PFSK-1 (cell line): Measurements from ENCODE around the gene RHOT2.

Source experiments
- FOXP2 ChIP-seq: optimal IDR thresholded peaks from 2 replicates; pipeline ENCODE3; 2011; ENCODE audit warnings: borderline replicate concordance, control low read depth, inconsistent platforms; ENCODE audit not compliant: insufficient read depth; ENCODE audit errors: extremely low read length, extremely low read depth
- POLR2AphosphoS5 ChIP-seq: IDR thresholded peaks from 2 replicates; pipeline ENCODE4 v1.6.1; 2012; ENCODE audit warnings: low read depth, mild to moderate bottlenecking, control low read depth, low read length, moderate library complexity
- SIN3A ChIP-seq: IDR thresholded peaks from 2 replicates; pipeline ENCODE4 v1.6.1; 2012; ENCODE audit warnings: mild to moderate bottlenecking, low read length, moderate library complexity, borderline replicate concordance; ENCODE audit not compliant: insufficient read depth
- TAF1 ChIP-seq: IDR thresholded peaks from 2 replicates; pipeline ENCODE4 v1.6.1; 2012; ENCODE audit warnings: low read length, control low read depth, borderline replicate concordance; ENCODE audit not compliant: insufficient read depth
- TF ChIP-seq, protein P1 (sequence below), 2 experiments: IDR thresholded peaks; 2 replicates each; pipeline versions ENCODE4 v1.6.1 to v1.8.0; 2011 to 2012; ENCODE audit warnings: low read depth in 2 of 2, low read length in 2 of 2, control low read depth in 1 of 2, inconsistent platforms in 1 of 2, mild to moderate bottlenecking in 1 of 2, moderate library complexity in 1 of 2; ENCODE audit not compliant: insufficient read depth in 1 of 2

RHOT2 gene

DNA sequence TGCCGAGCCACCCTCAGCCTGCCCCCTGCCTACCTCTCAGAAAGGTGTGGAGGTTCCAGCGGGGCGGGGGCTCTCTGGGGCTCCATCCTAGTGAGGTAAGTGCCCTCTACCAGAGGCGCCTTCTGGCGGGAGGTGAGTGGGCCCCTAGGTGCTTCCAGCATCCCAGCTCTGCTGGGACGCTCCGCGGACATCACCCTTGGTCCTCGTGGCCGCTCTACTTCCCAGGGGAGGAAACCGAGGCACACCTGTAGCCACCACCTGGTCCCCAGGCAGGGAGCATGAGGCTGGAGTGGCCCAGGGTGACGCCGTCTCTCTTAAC is 24.9 kb upstream of the RHOT2 start:
- TF ChIP-seq SIN3A: no peak
- no peak for TF ChIP-seq POLR2AphosphoS5
- TF ChIP-seq TAF1: no peak
- no peak for TF ChIP-seq FOXP2
- TF ChIP-seq, protein P1, sequence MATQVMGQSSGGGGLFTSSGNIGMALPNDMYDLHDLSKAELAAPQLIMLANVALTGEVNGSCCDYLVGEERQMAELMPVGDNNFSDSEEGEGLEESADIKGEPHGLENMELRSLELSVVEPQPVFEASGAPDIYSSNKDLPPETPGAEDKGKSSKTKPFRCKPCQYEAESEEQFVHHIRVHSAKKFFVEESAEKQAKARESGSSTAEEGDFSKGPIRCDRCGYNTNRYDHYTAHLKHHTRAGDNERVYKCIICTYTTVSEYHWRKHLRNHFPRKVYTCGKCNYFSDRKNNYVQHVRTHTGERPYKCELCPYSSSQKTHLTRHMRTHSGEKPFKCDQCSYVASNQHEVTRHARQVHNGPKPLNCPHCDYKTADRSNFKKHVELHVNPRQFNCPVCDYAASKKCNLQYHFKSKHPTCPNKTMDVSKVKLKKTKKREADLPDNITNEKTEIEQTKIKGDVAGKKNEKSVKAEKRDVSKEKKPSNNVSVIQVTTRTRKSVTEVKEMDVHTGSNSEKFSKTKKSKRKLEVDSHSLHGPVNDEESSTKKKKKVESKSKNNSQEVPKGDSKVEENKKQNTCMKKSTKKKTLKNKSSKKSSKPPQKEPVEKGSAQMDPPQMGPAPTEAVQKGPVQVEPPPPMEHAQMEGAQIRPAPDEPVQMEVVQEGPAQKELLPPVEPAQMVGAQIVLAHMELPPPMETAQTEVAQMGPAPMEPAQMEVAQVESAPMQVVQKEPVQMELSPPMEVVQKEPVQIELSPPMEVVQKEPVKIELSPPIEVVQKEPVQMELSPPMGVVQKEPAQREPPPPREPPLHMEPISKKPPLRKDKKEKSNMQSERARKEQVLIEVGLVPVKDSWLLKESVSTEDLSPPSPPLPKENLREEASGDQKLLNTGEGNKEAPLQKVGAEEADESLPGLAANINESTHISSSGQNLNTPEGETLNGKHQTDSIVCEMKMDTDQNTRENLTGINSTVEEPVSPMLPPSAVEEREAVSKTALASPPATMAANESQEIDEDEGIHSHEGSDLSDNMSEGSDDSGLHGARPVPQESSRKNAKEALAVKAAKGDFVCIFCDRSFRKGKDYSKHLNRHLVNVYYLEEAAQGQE (IDR thresholded peaks at IDR 0.05; ENCODE audit: insufficient read depth in 1 of 2, low read depth in 2 of 2, low read length in 2 of 2): no peak

DNA sequence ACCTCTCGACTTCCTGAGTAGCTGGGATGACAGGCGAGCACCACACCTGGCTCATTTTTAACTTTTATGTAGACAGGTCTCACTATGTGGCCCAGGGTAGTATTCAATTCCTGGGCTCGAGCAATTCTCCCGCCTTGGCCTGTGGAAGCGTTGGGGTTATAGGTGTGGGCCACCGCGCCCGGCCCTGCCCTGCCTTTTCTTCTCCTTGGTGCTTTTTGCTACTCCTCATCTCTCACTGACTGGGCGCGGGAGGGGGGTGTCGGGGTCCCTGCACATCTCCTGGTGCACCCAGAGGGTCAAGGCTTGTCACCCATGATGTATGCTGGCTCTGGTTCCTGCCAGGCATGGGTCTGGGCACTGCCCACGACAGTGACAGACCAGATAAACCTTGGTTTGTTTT is 23.4 kb upstream of the RHOT2 start:
- no peak for TF ChIP-seq SIN3A

DNA sequence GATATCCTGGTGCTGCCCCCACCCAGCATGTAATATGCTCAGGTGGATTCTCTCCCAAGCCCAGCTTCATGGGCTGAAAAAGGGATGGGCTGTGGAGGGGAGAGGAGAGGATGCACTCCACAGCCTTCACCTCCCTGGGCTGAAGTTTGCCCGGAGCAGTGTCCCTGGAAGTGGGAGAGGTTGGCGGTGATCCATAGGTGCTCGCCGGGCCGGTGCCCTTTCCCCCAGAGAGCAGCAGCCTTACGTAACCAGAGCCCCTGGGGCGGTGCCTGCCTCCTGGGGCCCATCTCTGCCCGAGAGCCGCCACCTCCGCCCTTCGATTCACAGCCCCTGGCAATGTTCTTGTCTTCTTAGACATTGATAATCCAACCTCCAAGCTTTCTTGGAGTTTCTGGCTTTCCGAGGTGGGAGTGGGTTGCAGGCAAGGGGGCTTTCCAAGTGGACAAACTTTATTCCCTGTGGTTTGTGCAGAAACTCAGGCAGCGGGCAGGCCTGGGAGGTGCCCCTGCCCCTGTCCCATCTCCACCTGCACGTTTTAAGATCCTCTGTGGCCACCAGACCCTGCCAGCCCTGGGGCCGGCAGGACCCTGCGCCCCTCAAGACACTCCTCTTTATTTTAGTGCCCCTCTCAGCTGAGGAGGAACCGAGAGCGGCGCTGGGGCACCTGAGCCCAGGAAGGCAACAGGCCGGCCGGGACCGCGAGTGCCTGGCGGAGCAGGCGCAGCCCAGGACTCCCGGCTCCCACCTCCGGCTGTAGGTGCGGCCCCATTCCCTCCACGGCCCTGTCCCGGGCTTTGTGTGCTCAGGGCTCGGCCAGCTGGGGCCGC is 21.9 kb upstream of the RHOT2 start:
- TF ChIP-seq POLR2AphosphoS5 (no peak), FOXP2 (no peak), TAF1 (no peak), SIN3A (no peak)
- TF ChIP-seq, protein P1 (IDR thresholded peaks at IDR 0.05; ENCODE audit: insufficient read depth in 1 of 2, low read depth in 2 of 2, low read length in 2 of 2): no peak

DNA sequence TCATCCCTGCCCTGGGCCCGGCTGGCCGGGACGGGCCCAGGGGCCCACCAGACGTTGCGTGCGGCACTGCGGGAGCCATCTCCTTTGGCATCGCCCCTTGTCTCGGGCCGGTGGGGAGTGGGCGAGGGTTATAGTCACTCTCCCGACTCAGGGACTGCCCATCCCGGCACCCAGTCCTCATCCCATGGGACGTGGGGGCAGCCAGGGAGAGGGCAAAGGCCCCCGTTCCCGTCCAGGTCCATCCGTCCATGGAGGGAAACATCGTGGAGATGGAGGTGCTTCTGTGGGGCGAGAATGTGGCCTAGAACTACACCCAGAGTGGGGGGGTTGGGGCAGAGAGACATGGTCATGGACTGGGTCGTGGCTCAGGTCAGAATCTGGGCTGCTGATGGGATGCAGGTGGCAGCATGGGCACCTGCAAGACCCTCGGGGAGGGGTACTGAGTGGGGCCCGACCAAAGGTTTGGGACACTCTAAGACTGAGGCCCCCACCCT is 21.2 kb upstream of the RHOT2 start:
- TF ChIP-seq, protein P1 (IDR thresholded peaks at IDR 0.05; ENCODE audit: insufficient read depth in 1 of 2, low read depth in 2 of 2, low read length in 2 of 2): no peak
- TF ChIP-seq TAF1: no peak
- TF ChIP-seq SIN3A: no peak
- TF ChIP-seq POLR2AphosphoS5: no peak
- no peak for TF ChIP-seq FOXP2

DNA sequence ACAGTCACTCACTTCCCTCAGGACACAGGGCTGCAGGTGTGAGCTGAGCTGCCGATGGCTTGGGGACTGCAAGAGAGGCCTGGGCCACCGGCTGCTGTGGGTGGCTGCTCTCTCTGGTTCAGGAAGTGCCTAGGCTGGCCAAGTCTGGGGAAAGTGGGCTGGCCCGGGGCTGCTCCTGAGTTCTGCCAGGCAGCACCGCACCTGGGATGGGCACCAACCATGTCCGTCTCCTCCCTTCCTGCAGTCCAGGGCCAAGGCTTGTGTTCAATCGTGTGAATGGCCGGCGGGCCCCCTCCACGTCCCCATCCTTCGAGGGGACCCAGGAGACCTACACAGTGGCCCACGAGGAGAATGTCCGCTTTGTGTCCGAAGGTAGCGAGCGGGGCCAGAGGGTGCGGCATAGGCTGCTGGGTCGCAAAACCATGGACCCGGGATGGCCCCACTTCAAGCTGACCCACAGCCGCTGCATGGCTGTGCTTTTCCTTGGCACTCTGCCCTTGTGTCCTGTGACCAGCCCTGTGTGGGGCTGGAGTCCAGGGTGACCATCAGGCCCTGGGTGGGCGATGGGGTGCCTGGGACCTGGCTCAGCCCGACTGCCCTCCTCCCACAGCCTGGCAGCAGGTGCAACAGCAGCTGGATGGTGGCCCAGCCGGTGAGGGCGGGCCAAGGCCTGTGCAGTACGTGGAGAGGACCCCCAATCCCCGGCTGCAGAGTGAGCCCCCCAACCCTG is 20.6 kb upstream of the RHOT2 start:
- TF ChIP-seq, protein P1 (IDR thresholded peaks at IDR 0.05; ENCODE audit: insufficient read depth in 1 of 2, low read depth in 2 of 2, low read length in 2 of 2): no peak
- no peak for TF ChIP-seq FOXP2
